Posterior cingulate gyrus (tissue), 11 donors: ENCODE measurements around the gene GRAMD4.
A peak's percentile ranks its signal among the peaks of the same experiment; 100 is the strongest.

Experiments used
- DNase-seq, 10 donors: peaks; one replicate each; pipeline versions ENCODE4 v3.0.0 to v3.0.0-alpha.2; 2020 to 2021; ENCODE audit warnings: mixed read lengths in 3 of 10
- intact Hi-C: fragments of 100-400 bp; cut with DNase I; formaldehyde crosslinking; loops from one replicate; pipeline ENCODE4 v1.15.1; 2023

GRAMD4 gene

DNA sequence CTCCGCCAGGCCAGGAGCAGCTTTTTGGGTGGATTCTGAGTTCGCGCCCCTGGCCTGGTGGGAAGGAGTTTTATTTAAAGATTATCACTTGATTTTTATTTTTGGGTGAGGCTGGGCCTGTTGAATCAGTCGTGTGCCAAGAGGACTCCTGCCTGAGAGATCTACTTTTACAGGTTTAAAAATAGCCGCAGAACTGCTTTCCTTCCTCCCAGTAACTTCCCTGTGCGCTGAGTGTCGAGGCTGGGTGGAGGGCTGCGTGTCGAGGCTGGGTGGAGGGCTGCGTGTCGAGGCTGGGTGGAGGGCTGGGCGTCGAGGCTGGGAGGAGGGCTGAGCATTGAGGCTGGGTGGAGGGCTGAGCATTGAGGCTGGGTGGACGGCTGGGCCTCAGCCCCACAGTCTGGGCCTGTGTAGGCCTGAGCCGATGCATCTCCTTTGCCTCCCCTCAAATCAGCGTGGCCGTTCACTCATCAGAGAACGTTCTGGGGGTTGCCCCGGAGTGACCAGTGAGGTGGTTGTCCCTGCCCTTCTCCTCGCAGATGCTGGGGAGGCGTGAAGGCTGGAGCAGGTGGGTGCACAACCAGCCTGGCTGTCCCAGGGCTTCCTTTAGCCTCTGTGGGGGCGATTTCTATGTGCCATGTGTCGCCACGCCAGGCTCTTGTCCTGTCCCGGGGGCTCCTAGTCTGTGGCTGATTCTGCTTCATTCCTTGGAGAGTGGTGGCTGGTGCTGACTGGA is 30.1 kb downstream of the GRAMD4 start:
- intact Hi-C loops: loop anchor here (10.0 kb wide), 1 partner anchor 65 kb away; no protein-coding TSS in a partner anchor
- no peak for DNase-seq

DNA sequence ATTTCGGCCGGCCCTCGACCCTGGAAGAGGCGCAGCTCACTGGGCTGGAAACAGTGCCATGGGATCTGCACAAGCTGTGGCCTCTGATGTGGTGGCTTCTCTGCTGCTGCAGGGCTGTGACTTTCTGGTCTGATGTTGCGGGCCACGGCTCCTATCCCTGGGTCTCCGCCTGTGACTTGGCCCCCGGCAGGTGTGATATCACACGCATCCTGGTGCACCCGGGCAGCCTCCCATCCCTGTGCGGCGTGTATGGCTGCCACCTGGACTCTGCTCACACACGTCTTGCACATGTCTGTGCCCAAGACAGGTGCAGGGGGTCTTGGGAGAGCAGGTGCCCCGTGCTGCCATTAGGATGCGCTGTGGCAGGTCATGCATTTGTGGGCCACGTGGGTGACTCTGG is 31.1 kb downstream of the GRAMD4 start:
- intact Hi-C loops: loop anchor here (10.0 kb wide), 1 partner anchor 67 kb away; no protein-coding TSS in a partner anchor
- no peak for DNase-seq

DNA sequence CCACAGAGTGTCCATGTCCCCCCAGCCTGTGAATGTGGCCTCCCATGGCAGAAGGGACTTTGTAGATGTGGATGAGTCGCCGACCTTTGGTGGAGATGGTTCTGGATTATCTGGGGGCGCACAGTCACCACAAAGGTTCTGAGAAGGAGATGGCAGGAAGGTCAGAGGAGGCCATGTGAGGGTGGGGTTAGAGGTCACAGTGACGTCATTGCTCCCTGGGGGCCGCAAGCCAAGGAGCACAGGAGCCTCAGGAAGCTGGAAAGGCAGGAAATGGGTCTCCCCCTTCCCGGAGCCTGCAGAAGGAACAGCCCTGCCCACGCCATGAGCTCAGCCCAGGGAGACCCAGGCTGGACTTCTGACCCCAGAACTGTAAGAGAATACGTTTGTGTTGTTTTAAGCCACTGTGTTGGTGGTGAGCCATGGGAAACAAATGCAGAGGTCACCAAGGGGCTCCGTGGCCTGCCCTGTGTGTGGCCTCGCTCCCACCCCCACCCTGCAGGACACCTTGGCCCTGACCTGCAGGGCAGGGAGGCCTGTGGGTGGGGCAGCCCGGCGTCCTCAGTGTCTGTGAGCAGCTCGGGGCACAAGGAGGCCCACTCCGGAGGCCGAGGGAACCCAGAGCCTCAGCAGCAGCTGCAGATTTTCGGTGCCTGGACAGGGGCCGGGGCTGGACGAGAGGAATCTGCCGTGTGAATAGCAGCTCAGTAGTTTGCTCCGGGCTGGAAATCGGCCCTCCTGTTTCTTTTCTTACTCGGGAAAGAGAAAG is 32.1 kb downstream of the GRAMD4 start:
- DNase-seq: no peak
- intact Hi-C loops: loop anchor here (10.0 kb wide), 1 partner anchor 67 kb away; no protein-coding TSS in a partner anchor

DNA sequence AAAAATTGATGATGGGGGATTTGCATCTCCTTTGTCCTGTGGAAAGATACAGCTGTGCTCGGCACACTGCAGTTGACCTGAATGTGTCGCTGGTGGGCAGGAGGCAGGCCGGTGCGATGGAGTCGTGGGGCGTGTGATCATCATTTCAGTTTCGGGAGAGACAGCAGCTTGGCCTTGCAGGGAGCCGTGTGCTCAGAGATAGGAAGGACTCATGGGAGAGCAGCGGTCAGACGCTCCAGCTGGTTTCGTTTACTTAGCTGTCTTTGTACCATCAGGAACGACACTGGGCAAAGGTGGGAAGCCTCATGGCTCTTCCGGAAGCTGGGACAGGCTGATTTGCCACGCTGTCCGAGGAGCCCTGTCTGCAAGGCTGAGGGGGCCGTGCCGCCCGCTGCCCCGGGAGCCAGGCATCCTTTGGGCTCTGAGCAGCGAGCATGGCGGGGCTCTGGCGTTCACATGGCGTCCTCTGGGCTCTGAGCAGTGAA is 32.7 kb downstream of the GRAMD4 start:
- intact Hi-C loops: loop anchor here (10.0 kb wide), 1 partner anchor 68 kb away; no protein-coding TSS in a partner anchor
- DNase-seq: no peak

DNA sequence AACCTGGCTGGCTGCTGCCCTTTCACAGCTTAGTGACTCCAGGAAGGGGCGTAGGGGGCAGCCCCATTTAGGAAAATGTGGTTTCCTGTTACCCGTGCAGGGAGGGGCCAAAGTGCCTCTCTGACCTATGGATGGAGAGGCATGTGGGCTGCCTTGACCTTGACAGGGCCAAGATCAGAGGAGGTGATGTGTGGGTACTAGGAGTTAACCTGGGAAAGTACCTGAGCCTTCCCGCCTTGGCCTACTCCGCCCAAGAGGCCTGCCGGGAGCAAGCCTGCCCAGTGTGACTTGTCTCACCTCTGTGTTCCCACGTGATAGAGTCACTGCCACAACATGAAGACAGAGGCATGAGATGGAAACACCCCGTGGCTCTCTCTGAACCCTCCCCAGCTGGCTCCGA is 33.4 kb downstream of the GRAMD4 start:
- DNase-seq: no peak
- intact Hi-C loops: loop anchor here (10.0 kb wide), 1 partner anchor 69 kb away; no protein-coding TSS in a partner anchor

DNA sequence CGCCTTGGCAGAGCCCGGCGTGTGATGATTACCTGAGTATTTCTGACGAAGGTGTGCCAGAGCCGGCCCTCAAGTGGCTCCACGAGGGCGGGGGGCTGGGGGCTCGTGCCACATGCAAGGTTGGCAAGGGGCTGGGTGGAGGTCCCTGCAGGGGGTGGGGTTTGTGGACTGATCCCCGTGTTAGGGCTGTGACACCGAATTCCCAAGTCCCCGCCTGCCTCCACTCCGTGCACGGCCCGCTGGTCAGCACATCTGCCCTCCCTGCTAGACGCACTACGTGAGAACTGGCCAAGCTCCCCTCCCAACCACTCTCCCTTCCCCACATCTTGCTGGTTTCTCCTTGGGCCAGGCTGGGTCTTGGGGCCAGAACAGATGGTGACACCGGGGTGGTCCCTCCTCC is 34.2 kb downstream of the GRAMD4 start:
- intact Hi-C loops: loop anchor here (10.0 kb wide), 1 partner anchor 70 kb away; no protein-coding TSS in a partner anchor
- DNase-seq: no peak

DNA sequence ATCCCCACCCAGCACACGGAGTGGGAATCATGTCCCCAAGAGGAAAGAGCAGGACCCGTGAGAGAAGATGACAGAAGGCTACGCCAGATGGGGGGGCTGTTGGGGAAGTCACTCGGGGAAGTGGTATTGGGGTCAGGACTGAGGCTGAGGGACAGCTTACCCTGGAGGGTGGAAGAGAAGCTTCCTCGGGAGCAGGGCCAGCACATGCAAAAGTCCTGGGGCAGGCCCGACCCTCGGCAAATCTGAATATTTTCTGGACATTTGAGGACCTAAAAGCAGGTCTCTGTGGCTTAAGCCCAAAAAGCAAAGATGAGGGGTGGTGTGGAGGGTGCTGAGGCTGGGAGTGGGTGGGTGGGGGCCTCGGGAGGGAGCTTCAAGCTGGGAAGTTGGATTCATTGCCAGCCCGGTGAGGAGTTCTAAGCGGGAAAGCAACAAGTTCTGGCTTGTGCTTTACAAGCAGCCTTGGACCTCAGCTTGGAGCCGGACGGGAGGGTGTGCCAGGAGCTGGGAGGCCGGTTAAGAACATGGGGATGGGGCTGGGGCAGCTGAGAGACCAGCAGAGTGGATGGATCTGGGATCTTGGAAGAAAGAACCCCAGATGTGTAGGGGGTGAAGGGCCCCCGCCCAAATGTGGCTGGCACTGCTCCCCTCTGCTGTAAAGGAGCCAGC is 34.9 kb downstream of the GRAMD4 start:
- DNase-seq: no peak

DNA sequence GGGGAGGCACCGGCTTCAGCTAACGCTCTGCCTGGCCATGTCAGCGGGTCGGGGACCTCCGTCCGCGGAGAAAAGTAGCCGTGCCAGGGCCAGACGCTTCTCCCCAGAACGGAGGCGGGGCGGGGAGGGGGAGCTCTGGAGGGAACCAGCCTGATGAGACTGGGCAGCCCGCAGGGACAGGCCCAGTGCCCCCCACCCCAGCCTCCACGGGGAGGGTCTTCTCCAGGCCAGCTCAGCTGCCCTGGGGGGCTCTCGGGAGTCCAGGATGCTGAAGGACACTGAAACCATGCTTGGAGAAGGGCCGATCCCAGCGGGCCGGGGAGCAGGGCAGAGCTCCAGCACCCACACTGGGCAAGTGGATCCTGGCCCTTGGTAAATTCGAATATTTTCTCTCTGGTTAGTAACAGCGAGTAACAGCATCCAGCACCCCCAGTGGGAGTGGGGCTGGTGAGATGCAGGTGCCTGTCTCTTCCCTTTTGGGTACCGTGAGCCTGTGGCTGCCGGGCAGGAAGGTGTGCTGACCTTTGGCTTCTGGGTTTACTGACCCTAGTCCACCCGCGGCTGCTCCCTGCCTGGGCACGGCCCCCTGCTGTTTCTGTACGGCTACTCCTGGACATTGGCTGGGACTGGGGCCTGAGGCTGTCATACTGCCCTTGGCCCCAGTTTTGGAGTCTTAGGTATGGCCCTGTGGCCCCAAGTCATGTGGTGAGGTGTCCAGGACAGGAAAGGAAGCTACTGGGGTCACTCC is 35.8 kb downstream of the GRAMD4 start:
- no peak for DNase-seq
- intact Hi-C loops: loop anchor here (10.0 kb wide), 1 partner anchor 71 kb away; no protein-coding TSS in a partner anchor

More for the DNA sequence above, 34.9 kb downstream of the GRAMD4 start:
- intact Hi-C loops: loop anchor here (10.0 kb wide), 1 partner anchor 70 kb away; no protein-coding TSS in a partner anchor

DNA sequence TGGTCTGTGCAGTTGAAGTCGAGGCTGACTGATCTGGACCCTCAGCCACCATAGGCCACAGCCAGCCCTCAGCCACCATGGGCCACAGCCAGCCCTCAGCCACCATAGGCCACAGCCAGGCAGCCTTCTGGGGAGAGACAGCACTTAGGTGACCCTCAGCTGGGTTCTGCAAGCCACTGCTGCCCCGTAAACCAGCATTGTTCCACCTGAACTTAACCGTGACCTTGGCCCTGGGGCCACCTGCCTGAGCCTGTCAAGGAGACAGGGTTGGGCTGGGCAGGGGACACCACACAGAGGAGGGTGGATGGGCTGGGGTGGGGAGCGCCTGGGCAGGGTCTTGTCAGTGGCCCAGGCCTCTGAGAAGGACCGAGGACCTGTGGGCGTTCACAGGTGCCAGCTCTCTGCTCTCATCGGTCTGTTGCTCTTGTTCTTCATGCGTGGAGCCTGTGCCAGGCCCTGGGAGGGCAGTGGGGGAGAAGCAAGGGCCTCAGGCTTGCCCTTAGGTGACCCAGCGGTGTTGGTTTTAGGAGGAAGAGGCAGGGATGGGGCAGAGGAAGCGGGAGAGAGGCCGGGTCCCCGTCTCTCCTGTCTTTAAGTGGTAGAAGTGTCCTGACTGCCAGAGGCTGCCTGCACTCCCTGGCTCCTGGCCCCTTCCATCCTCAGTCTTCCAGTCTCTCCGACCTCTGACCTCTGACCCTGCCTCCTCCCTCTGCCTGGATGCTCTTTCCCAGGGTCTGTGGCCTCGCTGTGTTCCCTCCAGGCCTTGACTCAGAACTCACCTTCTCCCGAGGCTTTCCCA is 36.9 kb downstream of the GRAMD4 start:
- intact Hi-C loops: loop anchor here (10.0 kb wide), 1 partner anchor 72 kb away; no protein-coding TSS in a partner anchor
- no peak for DNase-seq

DNA sequence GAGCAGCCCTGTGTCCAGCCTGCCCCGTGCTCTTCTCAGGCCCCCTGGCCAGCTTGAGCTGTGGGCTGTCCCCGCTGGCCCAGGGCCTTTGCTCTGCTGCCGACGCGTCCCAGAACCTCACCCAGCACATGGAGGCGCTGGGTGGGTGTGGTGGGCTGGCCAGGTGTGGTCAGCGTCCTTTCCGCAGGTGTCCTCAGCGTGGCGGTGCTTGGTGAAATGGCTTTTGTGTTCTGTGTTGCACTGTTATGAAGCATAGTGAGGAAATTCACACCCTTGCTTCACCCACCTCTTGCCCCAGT is 37.4 kb downstream of the GRAMD4 start:
- intact Hi-C loops: loop anchor here (10.0 kb wide), 1 partner anchor 73 kb away; no protein-coding TSS in a partner anchor
- no peak for DNase-seq

DNA sequence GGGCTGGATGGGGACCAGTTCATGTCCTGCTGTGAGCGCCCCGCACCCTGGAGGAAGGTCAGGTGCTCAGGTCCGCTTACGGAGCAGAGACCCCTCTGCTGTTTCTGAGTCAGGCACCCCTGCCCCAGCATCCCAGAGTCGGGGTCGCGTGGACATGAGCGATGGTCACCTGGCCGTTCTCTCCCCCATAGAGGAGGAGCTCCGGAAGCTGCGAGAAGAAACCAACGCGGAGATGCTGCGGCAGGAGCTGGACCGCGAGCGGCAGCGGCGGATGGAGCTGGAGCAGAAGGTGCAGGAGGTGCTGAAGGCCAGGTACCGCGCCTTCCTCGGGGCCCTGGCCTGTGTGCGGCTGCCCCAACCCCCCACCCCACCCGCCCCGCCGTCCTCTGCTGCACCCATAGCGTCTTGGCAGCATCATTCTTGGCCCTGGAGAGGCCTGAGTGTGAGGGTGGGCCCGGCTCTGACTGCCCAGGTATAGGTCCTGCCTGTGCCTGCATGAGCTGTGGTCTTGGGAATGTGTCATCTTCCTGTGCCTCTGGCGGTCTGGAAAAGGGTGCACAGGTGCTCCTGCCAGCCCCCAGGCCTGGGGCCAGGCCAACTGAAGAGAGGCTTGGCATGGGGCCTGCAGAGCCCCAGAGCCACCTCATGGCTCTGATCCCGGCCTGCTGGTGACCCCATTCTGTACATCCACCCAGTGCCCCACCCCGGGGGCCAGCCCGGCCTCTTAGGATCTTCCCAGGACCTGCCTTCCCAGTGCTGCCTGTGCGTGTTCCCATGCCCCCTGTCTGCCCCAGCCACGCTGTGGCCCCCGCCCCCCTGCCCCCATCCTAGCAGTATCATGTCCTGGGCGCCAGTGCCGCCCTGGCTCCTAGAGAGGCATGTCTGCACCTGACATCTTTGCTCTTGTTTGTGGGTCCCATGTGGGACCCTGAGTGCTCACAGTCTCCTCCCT is 38.1 kb downstream of the GRAMD4 start:
- DNase-seq: no peak
- intact Hi-C loops: loop anchor here (10.0 kb wide), 1 partner anchor 73 kb away; no protein-coding TSS in a partner anchor

DNA sequence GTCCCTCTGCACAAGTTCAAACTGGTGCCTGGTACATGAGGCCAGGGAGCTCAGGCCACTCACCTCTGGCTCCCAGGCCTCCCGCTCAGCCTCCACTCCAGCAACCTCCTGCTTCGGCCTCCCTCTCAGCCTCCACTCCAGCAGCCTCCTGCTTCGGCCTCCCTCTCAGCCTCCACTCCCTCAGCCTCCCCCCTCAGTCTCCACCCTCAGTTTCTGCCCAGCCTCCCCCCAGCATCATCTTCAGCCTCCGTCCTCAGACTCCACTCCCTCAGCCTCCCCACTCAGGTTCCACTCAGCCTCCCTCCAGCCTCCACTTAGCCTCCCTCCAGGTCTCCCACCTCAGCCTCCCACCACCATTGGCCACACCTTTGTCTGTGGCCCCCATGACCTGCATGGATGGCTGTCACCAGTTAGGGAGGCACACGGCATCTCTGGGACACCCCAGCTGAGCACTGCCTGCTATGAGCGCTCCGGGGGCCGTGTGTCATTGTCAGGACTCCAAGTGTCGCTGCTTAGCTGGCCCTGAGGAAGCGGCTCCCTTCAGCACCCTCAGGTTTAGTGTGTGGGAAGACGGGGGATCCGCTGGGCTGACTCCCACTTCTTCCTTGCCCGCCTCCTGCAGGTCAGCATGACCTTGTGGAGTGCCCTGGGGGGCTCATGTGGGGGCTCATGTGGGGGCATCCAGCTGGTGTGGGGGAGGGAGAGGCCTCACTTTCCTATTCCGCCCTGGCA is 39.0 kb downstream of the GRAMD4 start:
- intact Hi-C loops: loop anchor here (10.0 kb wide), 1 partner anchor 74 kb away; no protein-coding TSS in a partner anchor
- no peak for DNase-seq

DNA sequence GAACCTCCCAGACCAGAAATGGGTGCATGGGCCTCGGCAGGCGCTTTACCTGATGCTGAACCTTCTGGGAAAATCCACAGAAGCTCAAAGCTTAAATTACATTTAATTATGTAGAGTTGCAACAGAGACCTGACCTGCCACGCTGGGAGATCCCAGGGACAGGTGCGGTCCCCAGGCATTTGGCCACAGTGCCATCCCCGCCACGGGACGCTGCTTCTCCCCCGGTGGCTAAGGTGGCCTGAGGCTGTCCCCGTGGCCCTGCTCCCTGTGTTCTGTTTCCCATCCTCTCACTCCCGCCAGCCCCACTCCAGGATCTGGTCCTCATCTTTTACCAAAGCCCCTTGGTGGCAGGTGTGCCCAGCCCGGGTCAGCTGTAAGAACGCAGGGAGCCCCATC is 39.6 kb downstream of the GRAMD4 start:
- intact Hi-C loops: loop anchor here (10.0 kb wide), 1 partner anchor 75 kb away; no protein-coding TSS in a partner anchor
- no peak for DNase-seq

DNA sequence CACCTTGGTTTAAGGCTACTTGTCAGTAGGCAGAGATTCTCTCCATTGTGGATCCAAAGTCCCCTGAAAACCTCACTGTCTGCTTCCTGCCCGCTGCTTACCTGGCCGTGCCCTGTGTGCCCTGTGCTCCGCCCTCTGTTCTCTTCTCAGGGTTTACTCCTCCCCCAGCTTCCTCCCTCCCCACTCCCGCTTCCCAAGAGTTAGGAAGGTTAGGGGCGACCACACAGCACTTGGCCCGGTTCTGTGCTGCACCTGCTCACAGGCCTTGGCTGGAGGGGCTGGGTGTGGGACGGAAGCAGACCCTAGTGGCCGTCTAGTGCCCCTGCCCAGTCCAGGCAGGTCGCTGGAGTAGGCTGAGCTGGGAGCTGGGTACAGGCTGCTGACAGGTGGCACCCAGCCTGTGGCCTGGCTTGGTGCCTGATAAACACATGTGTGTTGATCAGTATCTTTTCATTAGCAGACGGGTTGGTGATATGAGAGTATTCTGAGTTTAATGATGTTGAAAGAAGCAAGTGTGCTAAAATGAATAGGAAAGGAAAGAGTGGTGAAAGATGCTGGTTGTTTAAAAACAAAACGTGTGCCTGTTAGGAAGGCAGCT is 40.5 kb downstream of the GRAMD4 start:
- DNase-seq: no peak
- intact Hi-C loops: no loop called here

DNA sequence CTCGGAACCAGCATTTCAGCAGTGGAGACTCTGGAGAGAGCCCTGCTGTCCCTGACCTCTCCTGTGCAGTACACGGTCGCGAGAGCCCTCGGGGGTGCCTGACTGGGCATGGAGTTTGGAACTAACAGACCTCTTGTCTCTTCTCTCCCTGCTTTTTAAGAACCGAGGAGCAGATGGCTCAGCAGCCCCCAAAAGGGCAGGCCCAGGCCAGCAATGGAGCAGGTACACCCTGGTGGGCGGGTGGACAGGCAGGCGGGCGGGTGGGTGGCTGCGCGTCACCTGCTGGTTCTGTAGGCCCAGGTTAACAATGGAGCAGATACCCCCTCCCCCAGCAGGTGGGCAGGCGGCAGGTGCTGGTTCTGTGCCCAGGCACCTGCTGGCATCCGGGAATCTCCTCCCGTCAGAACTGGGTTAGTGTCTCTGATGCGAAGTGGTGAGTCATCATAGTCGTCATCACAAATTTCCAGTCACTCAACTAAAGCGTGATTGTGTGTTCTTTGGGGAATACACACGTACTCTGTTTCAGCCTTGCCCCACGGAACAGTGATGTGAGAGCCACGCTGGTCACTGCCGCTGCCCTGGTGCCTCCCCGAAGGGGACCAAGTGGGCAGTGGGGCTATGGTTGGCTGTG is 41.1 kb downstream of the GRAMD4 start:
- intact Hi-C loops: no loop called here
- DNase-seq: peak in 3 of 10 donors; percentile 42 to 58 (median 50)

DNA sequence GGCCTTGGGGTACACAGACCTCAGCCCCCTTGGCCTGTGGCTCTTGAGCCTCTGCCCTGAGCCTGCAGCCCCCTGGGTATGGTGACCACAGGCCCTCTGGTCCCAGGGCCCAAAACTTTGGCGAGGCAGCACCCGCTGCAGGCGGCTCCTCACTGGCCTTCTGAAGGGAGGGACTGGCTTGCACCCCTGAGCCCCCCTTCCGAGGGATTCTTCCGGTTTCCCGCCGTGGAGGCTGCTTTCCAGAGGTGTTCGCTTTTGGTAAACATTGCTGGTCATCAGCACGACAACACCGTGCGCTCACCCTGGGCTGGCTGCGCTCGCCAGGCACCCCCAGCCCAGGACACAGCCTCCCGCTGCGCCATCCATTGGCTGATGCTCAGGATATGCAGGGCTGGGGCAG is 42.0 kb downstream of the GRAMD4 start:
- DNase-seq: no peak
- intact Hi-C loops: no loop called here
